RCC 7860 (cell line): ENCODE results near the gene NRP1.

ENCODE experiments used
- DNase-seq: peaks from one replicate; pipeline ENCODE4 v3.0.0-alpha.2; 2015; ENCODE audit warnings: low spot score
- FAIRE-seq: peaks from 2 replicates; lab custom pipeline; 2012; peaks lifted over from hg19 to GRCh38; lab: Jason Lieb, UNC

The NRP1 gene

DNA sequence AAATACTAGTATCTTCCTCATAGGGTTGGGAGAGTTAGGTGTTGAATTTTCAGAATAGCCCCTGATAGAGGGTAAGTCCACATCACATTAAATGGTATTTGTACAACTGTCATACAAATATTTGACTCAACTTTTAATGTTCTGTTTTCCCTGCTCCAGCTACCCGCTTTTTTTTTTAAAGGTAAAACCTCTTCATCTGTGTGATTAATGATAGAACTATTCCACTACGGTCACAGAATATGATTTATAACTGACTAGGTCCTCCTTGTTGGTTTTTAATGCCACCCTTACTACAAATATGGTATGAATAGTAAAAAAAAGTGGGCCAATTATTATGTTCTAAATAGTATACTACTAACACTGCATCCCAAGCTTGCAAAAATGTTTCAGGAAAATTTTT, 15.6 kb upstream of the NRP1 start:
- no peak for FAIRE-seq

DNA sequence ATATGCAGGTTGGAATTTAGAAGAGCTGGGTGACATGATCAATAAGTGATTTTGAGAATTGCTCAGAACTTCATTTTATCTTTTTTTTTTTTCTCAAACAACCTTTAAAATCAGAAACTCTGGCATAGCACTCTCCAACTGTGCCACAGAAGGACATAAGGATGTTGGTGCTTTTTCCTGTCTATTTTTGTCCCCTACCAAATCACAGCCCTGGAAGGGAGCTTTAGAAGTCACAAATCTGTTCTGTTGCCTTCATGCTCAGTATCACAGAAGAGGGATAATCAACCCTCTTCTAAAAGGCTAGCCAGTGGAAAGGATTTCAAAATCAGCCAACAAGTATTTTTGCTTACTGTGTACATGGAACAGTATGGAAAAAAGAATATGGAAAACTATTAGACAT, 14.8 kb upstream of the NRP1 start:
- no peak for FAIRE-seq

More for the DNA sequence above, 15.6 kb upstream of the NRP1 start:
- no peak for DNase-seq

DNA sequence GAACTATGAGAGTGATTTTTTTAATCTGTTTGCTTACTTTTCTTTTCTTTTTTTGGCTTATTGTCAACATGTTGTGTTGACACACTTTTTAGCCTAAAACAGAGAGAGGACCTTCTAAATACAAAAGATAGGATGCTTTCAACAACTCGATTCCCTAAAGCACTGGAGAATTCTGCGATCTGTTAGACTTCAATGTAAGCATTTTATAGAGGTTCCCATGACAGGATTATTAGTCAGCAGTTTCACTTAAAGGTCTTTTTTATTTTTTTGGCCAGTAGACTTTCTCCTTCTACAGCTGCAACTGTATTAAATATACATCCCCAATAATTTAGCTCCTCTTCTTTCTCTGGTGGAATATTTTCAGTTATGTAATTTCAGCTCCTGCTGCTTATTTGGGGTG, 12.7 kb upstream of the NRP1 start:
- DNase-seq (no peak), FAIRE-seq (no peak)

More for the DNA sequence above, 14.8 kb upstream of the NRP1 start:
- no peak for DNase-seq

DNA sequence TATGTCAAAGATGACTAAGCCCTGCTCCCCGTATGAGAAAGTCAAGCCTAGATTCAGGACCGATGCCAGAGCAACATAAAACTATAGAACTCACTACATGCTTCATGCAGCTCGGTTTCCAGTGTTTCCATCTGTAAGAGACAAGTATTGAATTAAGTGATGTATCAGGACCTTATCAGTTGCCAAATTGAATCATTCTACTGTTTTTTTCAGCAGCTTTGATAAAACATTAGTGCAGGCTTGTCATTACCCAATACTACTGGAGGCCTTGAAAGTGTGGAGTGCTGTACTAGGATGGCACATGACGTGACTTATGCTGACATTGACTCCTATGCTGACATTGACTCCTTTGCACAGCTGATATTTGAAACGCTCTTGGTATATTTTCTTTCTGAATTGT, 10.8 kb upstream of the NRP1 start:
- DNase-seq = no peak
- no peak for FAIRE-seq

DNA sequence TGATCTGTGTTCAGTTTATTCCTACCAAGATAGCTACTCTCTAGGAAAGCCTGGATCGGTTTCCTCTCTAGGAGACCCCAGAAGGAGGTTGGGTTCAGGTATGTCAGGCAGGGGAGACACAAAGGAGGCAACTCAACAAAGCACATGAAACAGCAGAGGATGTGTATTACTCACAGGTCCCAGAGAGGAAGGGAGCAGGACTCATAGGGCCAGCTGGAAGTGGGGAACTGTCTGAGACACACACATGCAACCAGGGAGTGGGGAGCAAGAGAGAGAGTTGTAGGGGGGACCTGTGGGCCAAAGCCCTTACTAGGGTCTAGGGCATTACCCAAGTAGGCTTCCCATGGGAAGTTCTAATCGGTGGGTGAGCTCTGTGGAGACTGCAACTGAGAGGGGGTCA, 10.2 kb upstream of the NRP1 start:
- DNase-seq (no peak), FAIRE-seq (no peak)

DNA sequence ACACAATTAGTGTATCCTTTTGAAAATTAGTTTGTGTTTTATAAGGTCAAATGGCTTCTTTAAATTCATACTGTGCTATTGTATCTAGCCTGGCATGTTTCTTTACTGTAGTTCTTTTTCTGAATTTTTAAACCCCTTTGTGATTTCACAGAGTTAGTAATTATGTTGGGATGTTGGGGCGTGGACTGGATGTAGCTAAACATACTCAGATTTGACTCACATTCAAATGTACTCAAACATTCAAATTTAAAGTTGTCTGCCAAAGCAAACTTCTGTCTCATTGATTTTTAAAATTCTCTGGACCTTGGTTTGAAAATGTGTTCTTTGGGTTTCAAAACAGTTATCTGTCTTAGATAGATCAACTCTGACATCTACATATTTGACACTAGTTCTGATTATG, 7.2 kb upstream of the NRP1 start:
- FAIRE-seq = no peak
- no peak for DNase-seq

DNA sequence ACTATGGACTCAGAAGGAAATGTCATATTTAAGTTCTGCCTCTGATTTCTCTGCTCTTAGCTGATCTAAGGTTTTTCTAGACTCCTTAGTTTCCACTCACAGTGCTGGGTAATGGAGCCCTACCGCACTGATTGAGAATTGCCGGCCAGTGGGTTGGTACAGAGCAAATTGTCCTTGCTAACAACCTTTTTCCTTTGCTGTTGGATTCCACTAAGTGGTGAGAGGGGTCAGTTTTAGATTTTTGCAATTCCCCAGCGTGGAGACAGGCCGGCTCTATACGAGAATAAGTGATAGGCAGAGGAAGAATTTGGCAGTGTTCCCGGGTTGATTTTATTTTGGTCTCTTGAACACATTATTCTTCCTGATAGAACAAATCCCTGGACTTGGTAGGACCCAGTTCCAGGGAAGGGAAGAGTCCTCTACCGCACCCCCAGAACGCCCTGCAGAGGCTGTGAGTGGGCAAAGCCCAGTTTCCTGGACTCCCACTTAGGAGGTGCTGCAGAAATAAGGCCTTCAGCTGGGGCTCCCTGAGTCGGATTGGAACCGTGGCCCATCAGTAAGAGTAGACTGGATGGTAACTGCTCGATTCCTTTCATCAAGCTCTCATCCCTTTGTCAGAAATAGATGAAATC, 3.0 kb upstream of the NRP1 start:
- DNase-seq = peak; percentile 7

DNA sequence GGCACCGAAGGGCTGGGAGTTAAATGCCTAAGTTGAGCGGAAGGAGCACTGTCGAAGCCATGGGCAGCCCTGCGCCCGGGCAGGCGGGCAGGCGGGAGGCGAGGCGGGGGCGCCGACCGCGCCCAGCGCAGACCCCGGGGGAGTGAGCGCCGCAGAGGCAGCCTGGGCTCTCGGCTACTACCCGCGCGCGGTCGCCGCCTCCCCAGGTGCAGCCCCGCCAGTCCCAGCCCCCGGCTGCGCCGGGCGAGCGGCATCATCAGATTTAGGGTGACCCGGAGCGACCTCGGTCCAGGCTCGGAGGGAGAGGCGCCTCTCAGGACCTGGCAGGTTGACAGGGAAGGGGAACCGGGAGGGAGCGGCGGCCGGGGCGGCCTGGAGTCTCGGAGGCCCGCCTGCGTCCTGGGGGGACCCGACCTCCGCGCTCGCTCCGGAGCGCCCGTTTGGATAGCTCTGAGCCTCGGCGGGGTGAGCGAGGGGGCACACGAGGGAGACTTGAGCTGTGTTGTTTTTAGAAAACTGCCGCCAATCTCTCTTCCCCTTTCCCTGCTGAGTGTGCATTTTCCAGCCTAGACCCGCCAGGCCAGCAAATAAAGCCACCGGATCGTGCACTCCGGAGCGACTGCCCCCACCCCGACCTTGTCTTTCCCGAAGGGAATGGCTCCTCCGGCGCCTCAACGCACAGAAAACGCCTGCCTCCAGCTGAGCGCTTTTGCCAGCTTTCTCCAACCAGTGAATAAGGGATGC, 2.3 kb upstream of the NRP1 start:
- DNase-seq = peak; percentile 22
- FAIRE-seq = no peak

More for the DNA sequence above, 3.0 kb upstream of the NRP1 start:
- FAIRE-seq = peak; percentile 56

DNA sequence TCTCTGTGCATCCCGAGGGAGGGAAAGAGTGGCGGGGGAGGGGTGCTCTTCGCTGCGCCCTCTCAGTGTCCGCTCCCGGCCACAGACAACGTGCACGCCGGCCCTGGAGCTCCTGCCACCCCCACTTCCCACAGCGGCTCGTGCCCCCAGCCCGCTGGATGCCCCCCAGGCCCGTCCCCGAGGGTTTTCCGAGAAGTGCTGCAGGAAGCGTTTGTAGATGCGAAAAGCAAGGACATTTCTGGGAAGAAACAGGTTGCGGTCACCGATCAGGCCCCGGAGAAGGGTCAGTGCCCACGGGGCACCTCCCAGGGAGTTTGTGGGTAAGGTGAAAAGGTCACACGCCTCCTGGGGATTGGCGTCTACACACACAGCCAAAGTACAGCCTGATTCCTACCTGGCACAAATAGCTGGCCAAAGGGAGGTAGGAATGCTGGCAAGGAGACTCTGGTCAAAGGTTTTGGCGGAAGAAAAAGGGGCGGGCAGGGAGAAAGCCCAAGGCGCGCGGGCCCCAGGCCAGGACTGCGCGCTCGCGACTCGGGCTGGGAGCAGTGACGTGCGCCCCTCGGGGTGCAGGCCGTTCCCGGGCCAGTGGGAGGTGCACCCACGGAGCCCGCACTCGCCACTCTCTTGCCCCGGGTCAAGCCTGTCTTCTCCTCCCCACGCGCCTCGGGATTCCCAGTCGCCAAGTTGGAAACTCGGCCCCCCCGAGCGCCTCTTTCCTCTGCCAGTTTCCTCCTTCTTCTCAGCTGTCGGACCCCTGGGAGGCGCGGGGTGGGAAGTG, 1.5 kb upstream of the NRP1 start:
- DNase-seq (peak; percentile 94), FAIRE-seq (peak; percentile 94)

DNA sequence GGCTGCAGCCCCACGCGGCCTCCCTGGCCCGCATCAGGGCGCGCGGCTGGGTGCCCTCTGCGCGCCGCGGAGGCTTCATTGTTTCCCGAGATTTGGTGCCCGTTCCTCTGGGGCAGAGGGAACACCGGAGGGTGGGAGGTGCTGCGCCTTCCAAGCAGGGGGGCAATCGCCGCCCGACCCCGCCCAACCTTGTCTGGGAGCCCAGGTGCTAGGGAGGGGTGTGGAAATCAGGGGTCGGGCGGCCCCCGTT, 1.0 kb upstream of the NRP1 start:
- no peak for FAIRE-seq
- DNase-seq = peak; percentile 11

DNA sequence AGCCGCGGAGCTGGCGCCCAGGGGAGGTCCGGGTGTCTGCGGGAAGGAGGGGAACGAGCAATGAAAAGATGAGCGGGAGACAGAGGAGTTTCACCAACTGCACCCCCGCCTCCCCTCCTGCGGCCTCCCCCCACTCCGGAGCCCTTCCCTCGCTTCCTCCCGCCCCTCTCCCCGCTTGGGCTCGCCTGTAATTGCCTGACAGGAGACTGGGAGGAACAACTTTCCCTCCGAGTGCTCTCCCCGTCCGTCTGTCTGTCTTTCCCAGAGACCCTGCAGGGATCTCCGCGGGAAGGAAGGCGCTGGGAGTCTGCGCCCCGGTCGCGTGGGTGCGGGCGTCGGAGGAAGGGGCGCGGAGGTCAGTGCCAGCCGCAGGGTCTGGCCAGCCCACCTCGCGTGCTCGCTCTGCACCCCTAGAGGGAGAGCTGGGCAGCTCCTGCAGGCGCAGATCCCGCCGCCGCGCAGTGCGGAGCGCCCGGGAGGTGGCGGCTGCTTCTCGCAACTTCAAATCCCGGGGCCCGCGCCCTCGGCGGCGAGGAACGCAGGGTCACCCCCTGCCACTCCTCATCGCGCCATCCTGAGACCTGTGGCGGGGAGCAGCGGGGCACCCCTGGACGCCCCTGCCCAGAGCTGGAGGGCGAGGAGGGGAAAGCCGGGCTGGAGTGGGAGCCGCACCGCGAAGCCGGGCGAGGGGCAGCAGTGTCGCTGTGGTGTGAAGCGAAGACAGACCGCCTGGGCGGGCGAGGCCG, 511 bp upstream of the NRP1 start:
- FAIRE-seq (no peak), DNase-seq (peak; percentile 64)

DNA sequence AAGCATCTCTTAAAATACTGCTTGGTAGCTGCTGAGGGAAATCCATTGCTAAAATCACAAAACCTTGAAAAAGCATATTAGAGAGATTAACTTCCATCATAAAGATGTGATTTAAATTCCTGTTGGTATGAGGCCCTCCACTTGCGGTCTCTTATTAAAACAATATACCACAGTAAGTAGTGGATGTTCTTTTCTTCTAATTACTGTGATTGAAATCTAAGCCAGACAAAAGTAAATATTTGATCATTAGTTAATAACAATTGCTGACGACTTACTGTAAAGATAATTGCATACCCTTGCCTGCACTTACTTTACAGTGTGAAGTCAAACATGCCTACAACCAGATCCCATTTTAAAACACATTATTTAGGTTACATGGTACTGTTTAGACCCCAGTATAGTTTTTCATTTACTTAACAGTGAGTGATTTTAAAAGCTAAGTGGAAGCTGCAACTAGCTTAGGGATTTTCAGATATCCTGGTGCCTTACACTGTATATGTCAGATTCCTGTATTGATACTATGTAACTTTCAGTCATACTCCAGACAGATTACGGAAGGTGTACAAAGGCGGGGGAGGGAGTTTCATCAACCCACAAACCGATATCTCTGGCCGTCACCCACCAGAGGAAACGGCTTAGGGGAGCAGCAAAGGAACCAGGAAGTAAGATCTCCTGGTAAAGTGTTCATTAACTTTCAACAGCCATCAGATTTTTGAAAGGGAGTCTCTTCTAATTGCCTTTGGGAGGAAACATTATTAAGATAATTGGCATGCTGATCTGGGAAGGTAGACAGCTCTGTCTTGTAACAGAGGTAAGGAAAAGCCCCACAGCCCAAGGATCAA, 986 bp downstream of the NRP1 start:
- DNase-seq (peak; percentile 58), FAIRE-seq (peak; percentile 73)

DNA sequence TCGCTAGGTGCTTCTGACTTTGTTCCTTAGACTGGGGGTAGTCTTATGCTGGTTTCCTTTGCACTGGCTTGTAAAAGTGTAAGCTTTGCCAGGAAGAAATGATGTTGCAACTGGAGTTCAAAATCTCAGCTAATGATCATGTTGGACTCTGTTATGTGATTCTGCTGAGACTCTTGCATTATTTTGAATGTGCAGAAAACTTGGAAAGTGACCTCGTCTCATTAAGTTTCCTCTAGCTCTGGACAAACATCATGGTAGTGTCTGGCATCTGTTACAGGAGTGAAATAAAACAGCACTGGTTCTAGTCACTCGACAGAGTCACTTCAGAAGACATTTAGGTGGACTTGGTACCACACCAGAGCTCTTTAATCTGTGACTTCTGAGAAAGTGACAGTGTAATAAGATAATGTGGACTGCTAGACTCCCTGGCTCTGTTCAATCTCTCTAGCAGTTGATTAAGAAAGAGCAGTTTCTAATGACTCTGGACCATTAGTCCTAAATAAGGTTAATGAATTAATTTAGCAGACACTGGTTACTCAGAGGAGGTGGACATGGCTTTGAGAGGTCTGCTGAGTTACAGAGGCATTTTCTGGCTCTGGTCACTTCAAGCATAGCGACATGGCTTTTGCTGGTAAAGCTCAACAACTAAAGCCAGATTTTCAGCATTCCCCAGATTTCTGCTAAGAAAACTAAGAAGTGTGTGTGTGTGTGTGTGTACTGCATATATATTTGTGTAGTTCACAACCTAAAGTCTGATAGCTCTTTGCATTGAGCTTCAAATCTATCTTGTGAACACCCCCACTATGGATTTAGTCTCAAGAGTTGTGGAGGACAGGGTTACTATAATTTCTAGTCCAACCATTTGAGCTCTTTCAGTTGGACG, 2.0 kb downstream of the NRP1 start:
- DNase-seq (peak; percentile 13), FAIRE-seq (peak; percentile 39)

DNA sequence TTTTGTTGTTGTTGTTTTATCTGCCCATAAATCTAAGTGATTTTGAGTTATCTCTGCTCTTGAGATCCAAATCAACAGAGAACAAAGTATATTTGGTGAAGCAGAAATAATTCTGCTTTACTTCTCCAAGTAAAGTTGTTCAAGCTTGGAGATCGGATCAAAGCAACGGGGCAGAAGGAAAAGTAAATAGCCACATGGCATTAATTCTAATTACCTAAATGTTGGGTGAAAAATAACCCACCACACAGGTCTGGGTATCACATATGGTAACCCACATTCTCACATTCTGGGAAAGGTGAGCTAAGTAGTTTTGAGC, 3.1 kb downstream of the NRP1 start:
- FAIRE-seq (no peak), DNase-seq (no peak)

DNA sequence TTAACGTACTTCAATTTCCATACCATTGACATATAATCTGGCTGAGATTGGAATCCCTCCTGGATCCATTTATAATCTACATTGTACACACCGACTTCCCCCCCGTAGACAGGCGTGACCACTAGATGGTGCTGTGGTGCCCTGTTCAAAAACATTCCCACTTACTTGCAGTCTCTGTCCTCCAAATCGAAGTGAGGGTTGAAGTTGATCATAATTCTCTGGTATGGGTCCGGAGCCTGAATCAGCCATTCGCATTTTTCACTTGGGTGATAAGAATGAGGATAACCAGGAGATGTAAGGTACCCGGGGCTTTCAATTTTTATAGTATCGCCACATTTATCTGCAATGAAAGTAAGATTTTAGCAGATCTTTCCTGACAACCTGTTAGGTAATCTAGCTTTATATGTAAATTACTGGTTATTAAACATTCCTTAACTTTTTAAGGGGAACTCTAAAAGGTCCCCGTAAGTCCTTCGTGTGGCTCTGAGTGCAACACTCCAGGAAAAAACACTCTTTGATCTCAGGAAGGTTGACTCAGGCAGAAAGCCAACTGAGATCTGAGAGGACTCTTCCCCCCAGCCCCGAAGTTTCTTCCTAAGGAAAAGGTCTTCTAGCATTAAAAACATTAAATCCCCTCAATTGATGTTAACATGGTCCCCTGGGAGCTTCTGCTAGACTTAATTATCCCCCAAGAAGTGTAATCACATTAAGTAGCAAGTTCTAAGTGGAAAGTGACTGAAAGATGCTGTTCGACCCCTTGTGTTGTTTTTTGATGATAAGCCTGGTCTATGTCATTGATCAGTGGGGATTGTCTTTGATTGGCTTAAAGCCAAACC, 3.7 kb downstream of the NRP1 start:
- DNase-seq (peak; percentile 68), FAIRE-seq (peak; percentile 86)

DNA sequence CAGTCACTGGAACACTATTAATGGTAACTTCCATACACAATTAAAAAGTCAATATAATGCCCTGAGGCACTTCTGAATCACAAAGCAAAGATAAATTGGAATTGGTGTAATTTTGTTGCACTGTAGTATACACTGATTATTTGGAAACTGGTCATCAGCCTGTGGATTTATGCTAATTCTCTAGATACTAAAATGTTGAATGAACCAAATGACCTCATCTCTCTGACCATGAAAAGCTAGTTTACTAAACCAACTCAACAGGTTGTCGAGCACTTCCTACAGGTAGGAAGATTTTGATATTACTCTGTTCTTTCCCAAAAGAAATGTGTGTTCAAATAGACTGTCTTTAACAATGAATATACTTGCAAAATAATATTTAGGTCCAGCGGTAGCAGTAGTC, 5.3 kb downstream of the NRP1 start:
- FAIRE-seq = no peak
- no peak for DNase-seq

DNA sequence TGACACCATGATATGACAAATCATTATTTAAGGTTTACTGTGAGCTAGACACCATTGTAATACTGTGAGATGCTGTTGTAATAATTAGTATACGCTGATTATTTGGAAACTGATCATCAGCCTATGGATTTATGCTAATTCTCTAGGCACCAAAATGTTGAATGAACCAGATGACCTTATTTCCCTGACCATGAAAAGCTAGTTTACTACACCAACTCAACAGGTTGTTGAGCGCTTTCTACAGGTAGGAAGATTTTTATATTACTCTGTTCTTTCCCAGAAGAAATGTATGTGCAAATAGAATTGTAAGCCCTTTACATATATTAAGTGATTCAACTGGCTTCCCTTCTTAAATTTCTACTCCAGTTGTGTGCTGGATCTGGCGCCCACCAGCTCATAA, 6.2 kb downstream of the NRP1 start:
- no peak for FAIRE-seq

DNA sequence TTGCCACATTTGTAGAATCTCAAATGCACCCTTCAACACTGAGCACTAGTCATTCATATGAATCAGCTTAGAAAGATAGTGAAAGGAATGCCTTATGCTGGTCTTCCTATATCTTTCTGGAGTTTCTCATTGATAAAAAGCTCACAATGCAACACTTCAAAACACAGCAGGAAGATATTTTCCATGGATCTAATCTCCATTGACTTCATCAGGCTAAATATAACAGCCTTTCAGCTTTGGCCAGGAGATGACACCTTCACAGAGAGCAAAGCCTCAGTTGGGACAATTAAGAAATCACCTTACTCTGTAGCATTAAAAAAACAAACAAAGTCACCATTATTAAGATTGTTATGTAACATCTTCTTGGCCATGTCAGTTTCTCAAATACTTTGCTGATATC, 6.7 kb downstream of the NRP1 start:
- DNase-seq (no peak), FAIRE-seq (no peak)

More for the DNA sequence above, 6.2 kb downstream of the NRP1 start:
- no peak for DNase-seq

DNA sequence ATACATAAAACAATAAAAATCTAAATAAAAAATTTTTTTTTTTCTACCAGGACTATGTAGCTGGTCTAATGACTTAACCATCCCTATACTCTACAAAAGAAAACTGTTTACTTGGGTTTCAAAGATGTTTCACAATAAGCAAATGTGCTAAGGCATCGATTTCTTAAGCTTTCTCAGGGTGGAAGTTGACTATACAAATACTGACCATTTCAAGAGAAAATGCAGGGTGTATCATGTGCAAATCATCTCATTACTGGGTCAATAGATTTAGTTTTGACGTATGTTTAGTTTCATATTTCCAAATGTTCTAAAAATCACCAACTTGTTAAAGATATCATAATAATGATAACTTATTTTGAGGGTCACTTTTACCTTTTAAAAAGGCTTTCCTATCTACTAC, 7.5 kb downstream of the NRP1 start:
- DNase-seq (no peak), FAIRE-seq (no peak)
